ENCODE results near the gene REN.

Gene REN

GRCh38 chr1:204194771-204195170, 28.6 kb upstream of the REN start:
- TF ChIP-seq, protein P1, sequence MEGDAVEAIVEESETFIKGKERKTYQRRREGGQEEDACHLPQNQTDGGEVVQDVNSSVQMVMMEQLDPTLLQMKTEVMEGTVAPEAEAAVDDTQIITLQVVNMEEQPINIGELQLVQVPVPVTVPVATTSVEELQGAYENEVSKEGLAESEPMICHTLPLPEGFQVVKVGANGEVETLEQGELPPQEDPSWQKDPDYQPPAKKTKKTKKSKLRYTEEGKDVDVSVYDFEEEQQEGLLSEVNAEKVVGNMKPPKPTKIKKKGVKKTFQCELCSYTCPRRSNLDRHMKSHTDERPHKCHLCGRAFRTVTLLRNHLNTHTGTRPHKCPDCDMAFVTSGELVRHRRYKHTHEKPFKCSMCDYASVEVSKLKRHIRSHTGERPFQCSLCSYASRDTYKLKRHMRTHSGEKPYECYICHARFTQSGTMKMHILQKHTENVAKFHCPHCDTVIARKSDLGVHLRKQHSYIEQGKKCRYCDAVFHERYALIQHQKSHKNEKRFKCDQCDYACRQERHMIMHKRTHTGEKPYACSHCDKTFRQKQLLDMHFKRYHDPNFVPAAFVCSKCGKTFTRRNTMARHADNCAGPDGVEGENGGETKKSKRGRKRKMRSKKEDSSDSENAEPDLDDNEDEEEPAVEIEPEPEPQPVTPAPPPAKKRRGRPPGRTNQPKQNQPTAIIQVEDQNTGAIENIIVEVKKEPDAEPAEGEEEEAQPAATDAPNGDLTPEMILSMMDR (IDR thresholded peaks at IDR 0.05; ENCODE audit: insufficient read depth, low read length, poor library complexity, severe bottlenecking): no peak
- Histone ChIP-seq H3K4me3 (replicated peaks; ENCODE audit: low read depth, low read length) (no peak overlapping the region), H3K36me3 (ENCODE audit: control insufficient read depth, insufficient read depth, low read length) (no peaks in the 10 kb centered on the region), H3K27me3 (replicated peaks; ENCODE audit: control insufficient read depth, insufficient read depth, low read length) (peaks cover 1% of the 10 kb centered on the region)
- DNase-seq (ENCODE audit: extremely low read depth, insufficient read length): no peak

- DNase-seq (ENCODE audit: extremely low read depth, insufficient read length): no peak
- H3K36me3 ChIP-seq (ENCODE audit: control insufficient read depth, insufficient read depth, low read length): no peaks in the 10 kb centered on the region
- H3K27me3 ChIP-seq (replicated peaks; ENCODE audit: control insufficient read depth, insufficient read depth, low read length): peaks cover 1% of the 10 kb centered on the region
- TF ChIP-seq, protein P1 (IDR thresholded peaks at IDR 0.05; ENCODE audit: insufficient read depth, low read length, poor library complexity, severe bottlenecking): no peak
- H3K4me3 ChIP-seq (replicated peaks; ENCODE audit: low read depth, low read length): no peak overlapping the region
These were observed 27.9 kb upstream of the REN start for GRCh38 chr1:204194080-204194479.

DNA sequence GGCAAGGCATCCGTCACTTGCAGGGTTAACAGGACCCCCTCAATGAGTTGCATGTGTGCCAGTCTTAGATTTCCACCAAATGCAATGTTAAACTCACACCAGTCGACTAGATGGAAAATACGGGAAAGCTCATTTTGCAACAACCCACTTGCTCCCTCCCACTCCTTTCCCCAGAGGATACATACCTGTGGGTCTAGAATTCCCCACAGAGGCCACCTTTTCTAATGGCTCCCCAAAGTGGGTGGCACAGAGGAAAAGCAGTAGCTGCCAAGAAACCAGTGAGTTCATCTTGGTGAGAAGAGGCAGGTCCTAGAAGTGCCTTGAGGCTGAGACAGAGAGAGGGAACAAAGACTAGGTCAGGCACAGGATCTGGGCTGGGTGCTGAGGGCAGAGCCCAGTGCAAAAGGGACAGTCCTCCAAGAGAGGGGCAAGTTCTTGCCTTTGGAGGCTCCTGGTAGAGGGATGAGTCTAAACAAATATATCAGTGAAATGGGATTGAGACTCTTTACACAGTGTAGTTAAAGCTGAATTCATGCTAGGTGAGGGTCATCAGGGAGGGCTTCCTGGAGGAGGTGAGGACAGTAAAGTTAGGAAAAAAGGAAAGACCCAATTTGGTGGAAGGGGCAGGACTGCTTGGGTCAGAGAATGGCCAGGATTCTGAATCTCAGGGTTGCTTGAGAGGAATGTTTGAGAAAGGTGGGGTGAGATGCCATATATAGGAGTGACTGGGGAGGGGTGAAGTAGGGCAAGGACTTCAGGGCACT, 26.6 kb upstream of the REN start:
- TF ChIP-seq, protein P1 (IDR thresholded peaks at IDR 0.05; ENCODE audit: insufficient read depth, low read length, poor library complexity, severe bottlenecking): no peak
- no peak overlapping the region for H3K4me3 ChIP-seq (replicated peaks; ENCODE audit: low read depth, low read length)
- no peaks in the 10 kb centered on the region for H3K36me3 ChIP-seq (ENCODE audit: control insufficient read depth, insufficient read depth, low read length)
- DNase-seq (ENCODE audit: extremely low read depth, insufficient read length): no peak
- peaks cover 1% of the 10 kb centered on the region for H3K27me3 ChIP-seq (replicated peaks; ENCODE audit: control insufficient read depth, insufficient read depth, low read length)

- DNase-seq (ENCODE audit: extremely low read depth, insufficient read length): no peak
- H3K27me3 ChIP-seq (replicated peaks; ENCODE audit: control insufficient read depth, insufficient read depth, low read length): peaks cover 6% of the 10 kb centered on the region
- TF ChIP-seq, protein P1 (IDR thresholded peaks at IDR 0.05; ENCODE audit: insufficient read depth, low read length, poor library complexity, severe bottlenecking): no peak
- no peaks in the 10 kb centered on the region for H3K36me3 ChIP-seq (ENCODE audit: control insufficient read depth, insufficient read depth, low read length)
- H3K4me3 ChIP-seq (replicated peaks; ENCODE audit: low read depth, low read length): no peak overlapping the region
These were observed 25.9 kb upstream of the REN start for GRCh38 chr1:204192046-204192445.

GRCh38 chr1:204191456-204191855, 25.3 kb upstream of the REN start:
- Histone ChIP-seq H3K4me3 (replicated peaks; ENCODE audit: low read depth, low read length) (no peak overlapping the region), H3K36me3 (ENCODE audit: control insufficient read depth, insufficient read depth, low read length) (no peaks in the 10 kb centered on the region), H3K27me3 (replicated peaks; ENCODE audit: control insufficient read depth, insufficient read depth, low read length) (peaks cover 4% of the 10 kb centered on the region)
- DNase-seq (ENCODE audit: extremely low read depth, insufficient read length): no peak
- TF ChIP-seq, protein P1 (IDR thresholded peaks at IDR 0.05; ENCODE audit: insufficient read depth, low read length, poor library complexity, severe bottlenecking): no peak
